ENCODE results near the gene ZNF808. TPM values are rescaled to one million over a fixed set of nuclear protein-coding genes. Genes with fewer than 3 reads are reported as not detected.

ZNF808 gene
- 17.8 and 20.4 TPM in 2 replicates for total RNA-seq

DNA sequence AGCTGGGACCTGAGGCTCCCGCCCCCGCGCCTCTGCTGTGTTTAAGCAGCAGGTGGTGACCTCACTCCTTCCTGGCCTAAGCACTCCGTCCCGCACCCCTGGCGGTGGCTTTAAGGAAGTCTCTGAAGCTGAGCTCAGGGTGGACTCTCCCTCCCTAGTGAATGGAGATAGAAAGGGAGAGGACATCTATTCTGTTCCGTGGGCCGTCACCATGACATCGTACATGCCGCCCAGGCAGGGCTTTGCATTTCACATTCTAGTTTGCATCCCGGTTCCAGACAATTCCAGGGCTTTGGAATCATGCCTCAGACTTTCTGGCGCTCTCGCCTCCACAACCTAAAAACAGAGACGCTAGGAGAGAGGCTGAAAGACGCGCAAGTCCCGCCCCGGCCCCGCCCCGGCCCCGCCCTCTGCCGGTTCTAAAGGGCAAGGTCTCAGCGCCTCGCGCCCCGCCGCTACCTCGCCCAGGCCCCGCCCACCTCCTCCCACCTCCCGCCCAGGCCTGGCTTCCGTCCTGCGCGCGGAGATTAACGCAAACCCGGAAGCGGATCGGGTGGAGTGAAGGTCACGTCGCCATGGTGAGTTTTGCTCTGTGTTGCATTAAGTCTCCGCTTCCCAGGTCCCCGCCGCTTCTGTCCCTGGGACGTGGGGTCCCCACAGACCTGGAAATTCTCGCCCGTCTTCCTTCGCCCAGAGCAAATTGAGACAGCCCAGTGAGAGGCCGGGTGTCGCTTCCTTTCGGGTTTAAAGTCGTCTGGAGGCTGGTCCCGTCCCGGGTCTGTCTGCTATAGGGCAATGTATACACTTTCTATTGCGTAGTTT is at the start of gene ZNF808:
ZNF808 (plus strand) TSS at position 535 of the 822 bp plus-strand sequence. CDS start 15,617 bp downstream, outside the sequence.

DNA sequence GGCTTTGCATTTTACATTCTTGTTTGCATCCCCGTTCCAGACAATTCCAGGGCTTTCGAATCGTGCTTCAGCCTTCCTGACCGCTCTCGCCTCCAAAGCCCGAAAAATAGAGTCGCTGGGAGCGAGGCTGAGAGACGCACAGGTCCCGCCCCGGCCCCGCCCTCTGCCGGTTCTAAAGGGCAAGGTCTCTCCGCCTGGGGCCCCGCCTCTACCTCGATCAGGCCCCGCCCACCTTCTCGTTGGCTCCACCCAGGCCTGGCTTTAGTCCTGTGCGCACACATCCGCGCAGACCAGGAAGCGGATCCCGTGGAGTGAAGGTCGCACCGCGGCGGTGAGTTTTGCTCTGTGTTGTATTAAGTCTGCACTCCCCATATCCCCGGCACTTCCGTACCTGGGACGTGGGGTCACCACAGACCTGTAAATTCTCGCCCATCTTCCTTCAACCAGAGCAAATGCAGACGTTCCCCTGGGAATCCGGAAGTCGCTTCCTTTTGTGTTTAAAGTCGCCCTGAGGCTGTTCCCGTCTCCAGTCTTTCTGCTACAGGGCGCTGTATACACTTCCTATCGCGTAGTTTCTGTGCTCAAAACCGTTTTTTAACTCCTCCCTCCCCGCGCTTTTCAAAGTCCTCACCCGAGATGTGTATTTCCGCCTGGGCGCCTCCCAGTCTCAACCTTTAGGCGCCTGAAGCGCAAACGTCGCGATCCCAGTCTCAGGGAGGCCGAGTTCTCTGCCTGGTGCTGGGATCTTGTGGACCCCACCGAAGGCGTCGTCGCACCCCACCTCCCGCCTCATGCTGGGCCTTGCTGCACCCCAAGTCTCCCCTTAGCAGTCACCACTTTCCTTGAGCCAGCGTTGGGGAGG is 42.8 kb downstream of the ZNF808 start, which contains the start of gene ZNF701:
ZNF701 (plus strand) TSS at position 288 of the 862 bp plus-strand sequence. CDS start 3,861 bp downstream, outside the sequence.

Small RNA genes within 50 kb of the gene (small RNA-seq; reads per million reads assigned to genes)
- gene RPL39P34: not detected

Other genes starting within 250 kb of the ZNF808 start
- 8.2 and 11.4 TPM in 2 replicates for gene ZNF480, start 230.5 kb upstream of the ZNF808 start, total RNA-seq
- gene ZNF610, start 191.4 kb upstream of the ZNF808 start, total RNA-seq: 0.98 and 3.5 TPM in 2 replicates
- 29.0 and 35.3 TPM in 2 replicates for gene ZNF880, start 157.7 kb upstream of the ZNF808 start, total RNA-seq
- gene ZNF528, start 129.8 kb upstream of the ZNF808 start, total RNA-seq: 21.6 and 25.1 TPM in 2 replicates
- not detected in 2 replicates for gene ZNF534, start 98.5 kb upstream of the ZNF808 start, total RNA-seq
- 3.4 and 6.3 TPM in 2 replicates for gene ZNF578, start 74.1 kb upstream of the ZNF808 start, total RNA-seq
- 17.7 and 17.8 TPM in 2 replicates for gene ZNF701, start 42.6 kb downstream of the ZNF808 start, total RNA-seq
- 48.3 and 110 TPM in 2 replicates for gene ZNF83, start 110.7 kb downstream of the ZNF808 start, total RNA-seq
- gene ZNF611, start 207.4 kb downstream of the ZNF808 start, total RNA-seq: 15.2 and 16.1 TPM in 2 replicates

All from placental epithelial cell (primary cell).